Body of pancreas (tissue), 4 donors: ENCODE measurements around the gene MCCD1. TPM values are rescaled to one million over a fixed set of nuclear protein-coding genes. Genes with fewer than 3 reads are reported as not detected.

Experiments used
- ATAC-seq: fragments of 150-250 bp; one replicate; pipeline ENCODE4 v1.9.1; 2016
- DNase-seq, 4 donors: peaks; one replicate each; pipeline ENCODE4 v3.0.0-alpha.2; 2019
- H3K27ac ChIP-seq, 4 donors: fragments of 200-600 bp; sonication (generic); 1 replicate in 3 of 4; 2 replicates in 1 of 4; pipeline versions ENCODE4 v1.5.1 to v1.6.1; 2016 to 2019; ENCODE audit warnings: mild to moderate bottlenecking in 1 of 4, mixed read lengths in 1 of 4, moderate library complexity in 1 of 4
- H3K27me3 ChIP-seq, 2 donors: fragments of 200-600 bp; sonication (generic); one replicate each; pipeline ENCODE4 v1.6.0; 2016; ENCODE audit warnings: mild to moderate bottlenecking in 1 of 2
- H3K36me3 ChIP-seq, 2 donors: fragments of 200-600 bp; sonication (generic); replicated peaks in 1 of 2; 2 replicates each; pipeline ENCODE4 v1.5.1; 2016; ENCODE audit warnings: low read depth in 2 of 2; ENCODE audit not compliant: insufficient read depth in 1 of 2
- H3K4me1 ChIP-seq: fragments of 200-600 bp; sonication (generic); one replicate; pipeline ENCODE4 v1.6.0; 2016
- H3K4me3 ChIP-seq, 2 donors: fragments of 200-600 bp; sonication (generic); 1 replicate in 1 of 2; 2 replicates in 1 of 2; pipeline ENCODE4 v1.5.1; 2016 to 2019
- H3K9me3 ChIP-seq, 3 donors: fragments of 200-600 bp; sonication (generic); 1 replicate in 2 of 3; 2 replicates in 1 of 3; pipeline ENCODE4 v1.5.1; 2016
- CTCF ChIP-seq, 7 experiments: fragments of 450-650 bp in 4 of 7; fragments of 200-600 bp in 3 of 7; sonication (generic) in 3 of 7; IDR thresholded peaks; one replicate each; pipeline ENCODE4 v1.5.1; 2016 to 2019; ENCODE audit warnings: antibody characterized with exemption in 7 of 7
- POLR2A ChIP-seq, 3 donors: fragments of 450-650 bp; IDR thresholded peaks; one replicate each; pipeline ENCODE4 v1.6.1; 2016; ENCODE audit warnings: antibody characterized with exemption in 3 of 3, mild to moderate bottlenecking in 2 of 3
- WGBS, 2 donors: methylation state at CpG; one replicate each; pipeline ENCODE4 v1.1.5; 2017; 5-methylcytosine and 5-hydroxymethylcytosine counted together
- intact Hi-C: fragments of 100-400 bp; cut with DNase I; formaldehyde crosslinking; loops from one replicate; pipeline ENCODE4 v1.15.1; 2023
- total RNA-seq, 2 donors: library from RNA; depleted of rRNA; stranded (reverse); fragments of >200 nt; gene quantifications; one replicate each; pipeline ENCODE4 v1.1.0, GENCODE V29; 2016

MCCD1 gene
- total RNA-seq, 2 donors from 2014 or later, result not detected

GRCh38 chr6:31557443-31558317, 28.9 kb downstream of the MCCD1 start:
- Histone ChIP-seq H3K27me3 (no peaks in the 10 kb centered on the region), H3K4me1 (peaks cover 13% of the 10 kb centered on the region), H3K36me3 (peaks cover 10 to 11% of the 10 kb centered on the region in 2 donors), H3K9me3 (no peaks in the 10 kb centered on the region), H3K27ac (no peak overlapping the region), H3K4me3 (no peak overlapping the region)
- no peak for DNase-seq
- intact Hi-C loops, result no loop called here
- no peak for ATAC-seq
- TF ChIP-seq CTCF (IDR thresholded peaks at IDR 0.05), result no peak
- no peak for TF ChIP-seq POLR2A (IDR thresholded peaks at IDR 0.05)
- WGBS, 2 donors, result 72 to 89% methylated on average over 20 to 24 of the region's 24 CpGs

GRCh38 chr6:31558318-31558625, 29.5 kb downstream of the MCCD1 start:
- no peak for TF ChIP-seq CTCF (IDR thresholded peaks at IDR 0.05)
- TF ChIP-seq POLR2A (IDR thresholded peaks at IDR 0.05), result no peak
- no peaks in the 10 kb centered on the region for H3K9me3 ChIP-seq
- ATAC-seq (no peak), DNase-seq (no peak)
- 80 to 84% methylated on average over 4 to 8 of the region's 8 CpGs for WGBS, 2 donors
- peaks cover 10 to 11% of the 10 kb centered on the region in 2 donors for H3K36me3 ChIP-seq
- peaks cover 9% of the 10 kb centered on the region for H3K4me1 ChIP-seq
- H3K27me3 ChIP-seq, result no peaks in the 10 kb centered on the region
- H3K27ac ChIP-seq, result no peak overlapping the region
- intact Hi-C loops, result no loop called here
- no peak overlapping the region for H3K4me3 ChIP-seq

GRCh38 chr6:31558631-31559500, 30.1 kb downstream of the MCCD1 start:
- TF ChIP-seq POLR2A (IDR thresholded peaks at IDR 0.05), result no peak
- TF ChIP-seq CTCF (IDR thresholded peaks at IDR 0.05), result no peak
- Histone ChIP-seq H3K27ac (peak overlapping the region in 2 of 4 donors; percentile 21 to 53), H3K9me3 (no peaks in the 10 kb centered on the region), H3K36me3 (peaks cover 10 to 11% of the 10 kb centered on the region in 2 donors), H3K4me3 (no peak overlapping the region), H3K4me1 (peaks cover 7% of the 10 kb centered on the region), H3K27me3 (no peaks in the 10 kb centered on the region)
- intact Hi-C loops, result no loop called here
- DNase-seq, result peak in 1 of 4 donors; percentile 65
- 65 to 92% methylated on average over 14 of the region's 14 CpGs for WGBS, 2 donors
- ATAC-seq, result no peak

- Histone ChIP-seq H3K27me3 (no peaks in the 10 kb centered on the region), H3K4me1 (peaks cover 7% of the 10 kb centered on the region), H3K27ac (peak overlapping the region in 2 of 4 donors; percentile 21 to 53), H3K9me3 (no peaks in the 10 kb centered on the region), H3K4me3 (no peak overlapping the region), H3K36me3 (peaks cover 10 to 11% of the 10 kb centered on the region in 2 donors)
- WGBS, 2 donors, result 72 to 77% methylated on average over 4 of the region's 4 CpGs
- intact Hi-C loops, result no loop called here
- TF ChIP-seq CTCF (IDR thresholded peaks at IDR 0.05) (no peak), POLR2A (IDR thresholded peaks at IDR 0.05) (no peak)
- ATAC-seq (no peak), DNase-seq (no peak)
Observed at GRCh38 chr6:31559606-31559957, 30.8 kb downstream of the MCCD1 start.
